AG09309 (cell line): ENCODE measurements around the gene SLC16A8.
"Not testable (repeated sequence)": the region's sequence is repeated elsewhere in the genome, so short reads cannot be mapped to it uniquely, and the experiment has no call there.

Source experiments
- DNase-seq: peaks from one replicate; pipeline ENCODE4 v3.0.0-alpha.2; 2010; ENCODE audit warnings: low read depth
- H3K4me3 ChIP-seq: 2 replicates; pipeline ENCODE4 v1.5.1; 2011; ENCODE audit warnings: mild to moderate bottlenecking, low read depth, low read length, moderate library complexity; ENCODE audit not compliant: control insufficient read depth
- CTCF ChIP-seq: IDR thresholded peaks from 2 replicates; pipeline ENCODE4 v1.5.1; 2011; ENCODE audit warnings: mild to moderate bottlenecking, low read depth, low read length, inconsistent platforms; ENCODE audit not compliant: insufficient read depth, control insufficient read depth; ENCODE audit errors: missing control alignments

Gene SLC16A8

GRCh38 chr22:38122616-38123015 lies 38.6 kb upstream of the SLC16A8 start:
- TF ChIP-seq CTCF, result no peak
- DNase-seq, result no peak
- H3K4me3 ChIP-seq, result no peak overlapping the region

- no peak for TF ChIP-seq CTCF
- H3K4me3 ChIP-seq, result no peak overlapping the region
- DNase-seq, result no peak
Observed at GRCh38 chr22:38120359-38121110, 36.6 kb upstream of the SLC16A8 start.

GRCh38 chr22:38118747-38119146 lies 34.8 kb upstream of the SLC16A8 start:
- not testable (repeated sequence) for DNase-seq, H3K4me3 ChIP-seq

GRCh38 chr22:38118182-38118581 lies 34.2 kb upstream of the SLC16A8 start:
- TF ChIP-seq CTCF, result no peak
- H3K4me3 ChIP-seq, result no peak overlapping the region
- DNase-seq, result no peak

- not testable (repeated sequence) for DNase-seq, H3K4me3 ChIP-seq
Observed at GRCh38 chr22:38117556-38117955, 33.6 kb upstream of the SLC16A8 start.

GRCh38 chr22:38115423-38116205 lies 31.6 kb upstream of the SLC16A8 start:
- DNase-seq, result no peak
- no peak overlapping the region for H3K4me3 ChIP-seq
- no peak for TF ChIP-seq CTCF

- H3K4me3 ChIP-seq, result no peak overlapping the region
- peak; percentile 60 for DNase-seq
- peak; percentile 99 for TF ChIP-seq CTCF
Observed at GRCh38 chr22:38114484-38115398, 30.8 kb upstream of the SLC16A8 start.
